GM12878 (cell line): ENCODE measurements around the gene FADS1. TPM values are rescaled to one million over a fixed set of nuclear protein-coding genes. Genes with fewer than 3 reads are reported as not detected.

ENCODE experiments used
- ASH2L ChIP-seq: fragments of 300-600, 200-600 bp; sonication (generic); IDR thresholded peaks from 2 replicates; pipeline ENCODE4 v1.6.1; 2017; ENCODE audit warnings: low read depth, mild to moderate bottlenecking, borderline replicate concordance
- BRCA1 ChIP-seq: IDR thresholded peaks from 2 replicates; pipeline ENCODE4 v1.6.1; 2011; ENCODE audit warnings: low read depth, low read length, improper control_type of control experiment
- EZH2 ChIP-seq: IDR thresholded peaks from 2 replicates; pipeline ENCODE4 v1.6.1; 2012; ENCODE audit warnings: low read depth, mild to moderate bottlenecking, control low read depth, inconsistent platforms, low read length, borderline replicate concordance; ENCODE audit not compliant: control insufficient read depth
- FOS ChIP-seq: IDR thresholded peaks from 3 replicates; pipeline ENCODE4 v1.6.1; 2011; ENCODE audit warnings: borderline replicate concordance; ENCODE audit not compliant: insufficient read length; ENCODE audit errors: extremely low read depth
- IKZF2 ChIP-seq, 2 experiments: fragments of 450-650 bp; IDR thresholded peaks; 2 replicates each; pipeline ENCODE4 v1.6.1; 2017; ENCODE audit warnings: mild to moderate bottlenecking in 2 of 2, moderate library complexity in 2 of 2
- MAX ChIP-seq: IDR thresholded peaks from 2 replicates; pipeline ENCODE4 v1.6.1; 2012; ENCODE audit warnings: low read depth, low read length, improper control_type of control experiment
- MTA3 ChIP-seq: IDR thresholded peaks from 2 replicates; pipeline ENCODE4 v1.6.1; 2012; ENCODE audit warnings: low read length, inconsistent platforms, borderline replicate concordance
- NFYA ChIP-seq: IDR thresholded peaks from 2 replicates; pipeline ENCODE4 v1.6.1; 2011; ENCODE audit warnings: low read depth, mild to moderate bottlenecking, low read length, improper control_type of control experiment, borderline replicate concordance
- NR2C2 ChIP-seq: IDR thresholded peaks from 2 replicates; pipeline ENCODE4 v1.6.1; 2011; ENCODE audit warnings: borderline replicate concordance, low read depth; ENCODE audit not compliant: control insufficient read depth, insufficient read length
- SREBF2 ChIP-seq: IDR thresholded peaks from 2 replicates; pipeline ENCODE4 v1.6.1; 2012; ENCODE audit warnings: mild to moderate bottlenecking, low read length
- TARDBP ChIP-seq: IDR thresholded peaks from 2 replicates; pipeline ENCODE4 v1.6.1; 2016; ENCODE audit warnings: borderline replicate concordance
- ZNF207 ChIP-seq: fragments of 450-650 bp; IDR thresholded peaks from 2 replicates; pipeline ENCODE4 v1.6.1; 2014; ENCODE audit warnings: antibody characterized with exemption, mild to moderate bottlenecking, borderline replicate concordance
- polyA plus RNA-seq, 11 experiments: library from polyadenylated mRNA; depleted of rRNA in 4 of 11; unstranded in 6 of 11; stranded (reverse) in 5 of 11; fragments of >200 nt; fragmentation: Nextera tagmentation in 4 of 11; fragmentation: Illumina TruSeq in 1 of 11; extraction: Ambion mirVana in 4 of 11; extraction: Trizol in 1 of 11; gene quantifications; 1 replicate in 1 of 11; 2 replicates in 10 of 11; pipeline versions ENCODE4 v1.2.1 to v1.2.3, GENCODE V29; 2011 to 2016; ENCODE audit warnings: inconsistent platforms in 2 of 11, missing spikeins in 2 of 11, low read depth in 1 of 11
- total RNA-seq, 4 experiments: library from RNA; depleted of rRNA in 3 of 4; stranded (reverse); fragments of >200 nt in 3 of 4; fragmentation: Illumina TruSeq in 1 of 4; extraction: Trizol in 1 of 4; gene quantifications; 2 replicates each; pipeline versions ENCODE4 v1.2.1 to v1.2.3, GENCODE V29; 2013 to 2021
- TF ChIP-seq, protein P1 (sequence below): fragments of 450-650 bp; IDR thresholded peaks from 2 replicates; pipeline ENCODE4 v1.6.1; 2017; ENCODE audit warnings: borderline replicate concordance
- TF ChIP-seq, protein P2 (sequence below): fragments of 450-650 bp; formaldehyde crosslinking; IDR thresholded peaks from 2 replicates; pipeline ENCODE4 v1.5.0; 2022; ENCODE audit warnings: mild to moderate bottlenecking, missing genetic modification characterization
- TF ChIP-seq, protein P3 (sequence below): fragments of 450-650 bp; IDR thresholded peaks from 2 replicates; pipeline ENCODE4 v1.6.1; 2017; ENCODE audit warnings: mild to moderate bottlenecking, moderate library complexity
- TF ChIP-seq, protein P4 (sequence below): IDR thresholded peaks from 2 replicates; pipeline ENCODE4 v1.6.1; 2012; ENCODE audit warnings: low read depth, low read length, improper control_type of control experiment
- TF ChIP-seq, protein P5 (sequence below): IDR thresholded peaks from 2 replicates; pipeline ENCODE4 v1.6.1; 2011; ENCODE audit warnings: borderline replicate concordance, low read depth, mild to moderate bottlenecking, moderate library complexity, low read length; ENCODE audit not compliant: insufficient read depth, poor library complexity, severe bottlenecking

The FADS1 gene
- total and polyA plus RNA-seq, 10 of the 15 experiments (the other 5 are each of a cell fraction or from before 2014, with no cell fraction given), result 8.8 to 73.9 (median 39.0) TPM

DNA sequence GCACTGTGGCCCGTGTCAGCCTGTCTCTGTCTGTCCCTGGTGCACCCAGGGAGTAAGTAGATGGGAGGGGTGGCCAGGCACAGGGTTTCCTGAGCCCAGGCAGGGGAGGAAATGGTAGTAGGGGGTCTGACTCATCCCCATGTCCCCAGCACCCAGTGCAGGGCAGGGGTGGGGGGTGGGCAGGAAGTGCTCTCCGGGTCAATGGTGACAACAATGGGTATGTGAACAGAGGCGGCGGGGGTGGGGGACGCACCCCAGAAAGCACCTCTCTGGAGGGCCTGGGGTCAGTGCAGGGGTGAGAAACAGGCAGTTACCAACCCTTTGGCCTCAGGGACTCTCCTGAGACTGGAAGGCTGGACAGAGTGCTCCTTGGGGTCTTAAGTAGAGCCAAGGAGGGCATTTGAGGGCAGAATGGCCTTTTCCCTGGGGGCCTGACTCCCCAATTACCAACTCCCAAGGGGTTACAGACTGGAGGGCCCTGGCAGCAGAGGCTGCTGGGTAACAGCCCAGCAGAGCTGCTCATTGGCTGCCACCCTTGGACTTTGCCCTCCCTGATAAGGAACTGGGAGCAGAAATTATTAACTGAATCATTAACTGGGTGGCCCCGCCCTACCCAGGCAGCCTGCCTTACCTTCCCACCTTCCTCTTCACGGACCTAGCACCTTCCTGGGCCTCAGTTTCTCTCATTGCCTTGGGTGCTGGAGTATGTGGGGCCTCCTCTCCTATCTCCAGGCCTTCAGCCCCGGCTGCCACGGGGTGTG, 60.2 kb downstream of the FADS1 start (continued):
- TF ChIP-seq MTA3 (no peak), FOS (no peak), NR2C2 (no peak), IKZF2 (IDR thresholded peaks at IDR 0.05) (peak; percentile 63 to 86; a peak in 3 of 4 replicates), NFYA (no peak), TARDBP (no peak), SREBF2 (no peak), EZH2 (no peak), ASH2L (no peak), BRCA1 (no peak), MAX (no peak), ZNF207 (no peak; the same call in 1 of the 2 replicates)
- TF ChIP-seq, protein P1, sequence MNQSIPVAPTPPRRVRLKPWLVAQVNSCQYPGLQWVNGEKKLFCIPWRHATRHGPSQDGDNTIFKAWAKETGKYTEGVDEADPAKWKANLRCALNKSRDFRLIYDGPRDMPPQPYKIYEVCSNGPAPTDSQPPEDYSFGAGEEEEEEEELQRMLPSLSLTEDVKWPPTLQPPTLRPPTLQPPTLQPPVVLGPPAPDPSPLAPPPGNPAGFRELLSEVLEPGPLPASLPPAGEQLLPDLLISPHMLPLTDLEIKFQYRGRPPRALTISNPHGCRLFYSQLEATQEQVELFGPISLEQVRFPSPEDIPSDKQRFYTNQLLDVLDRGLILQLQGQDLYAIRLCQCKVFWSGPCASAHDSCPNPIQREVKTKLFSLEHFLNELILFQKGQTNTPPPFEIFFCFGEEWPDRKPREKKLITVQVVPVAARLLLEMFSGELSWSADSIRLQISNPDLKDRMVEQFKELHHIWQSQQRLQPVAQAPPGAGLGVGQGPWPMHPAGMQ, result no peak
- TF ChIP-seq, protein P2, sequence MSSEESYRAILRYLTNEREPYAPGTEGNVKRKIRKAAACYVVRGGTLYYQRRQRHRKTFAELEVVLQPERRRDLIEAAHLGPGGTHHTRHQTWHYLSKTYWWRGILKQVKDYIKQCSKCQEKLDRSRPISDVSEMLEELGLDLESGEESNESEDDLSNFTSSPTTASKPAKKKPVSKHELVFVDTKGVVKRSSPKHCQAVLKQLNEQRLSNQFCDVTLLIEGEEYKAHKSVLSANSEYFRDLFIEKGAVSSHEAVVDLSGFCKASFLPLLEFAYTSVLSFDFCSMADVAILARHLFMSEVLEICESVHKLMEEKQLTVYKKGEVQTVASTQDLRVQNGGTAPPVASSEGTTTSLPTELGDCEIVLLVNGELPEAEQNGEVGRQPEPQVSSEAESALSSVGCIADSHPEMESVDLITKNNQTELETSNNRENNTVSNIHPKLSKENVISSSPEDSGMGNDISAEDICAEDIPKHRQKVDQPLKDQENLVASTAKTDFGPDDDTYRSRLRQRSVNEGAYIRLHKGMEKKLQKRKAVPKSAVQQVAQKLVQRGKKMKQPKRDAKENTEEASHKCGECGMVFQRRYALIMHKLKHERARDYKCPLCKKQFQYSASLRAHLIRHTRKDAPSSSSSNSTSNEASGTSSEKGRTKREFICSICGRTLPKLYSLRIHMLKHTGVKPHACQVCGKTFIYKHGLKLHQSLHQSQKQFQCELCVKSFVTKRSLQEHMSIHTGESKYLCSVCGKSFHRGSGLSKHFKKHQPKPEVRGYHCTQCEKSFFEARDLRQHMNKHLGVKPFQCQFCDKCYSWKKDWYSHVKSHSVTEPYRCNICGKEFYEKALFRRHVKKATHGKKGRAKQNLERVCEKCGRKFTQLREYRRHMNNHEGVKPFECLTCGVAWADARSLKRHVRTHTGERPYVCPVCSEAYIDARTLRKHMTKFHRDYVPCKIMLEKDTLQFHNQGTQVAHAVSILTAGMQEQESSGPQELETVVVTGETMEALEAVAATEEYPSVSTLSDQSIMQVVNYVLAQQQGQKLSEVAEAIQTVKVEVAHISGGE (CRISPR knock-in tag), result no peak
- TF ChIP-seq, protein P3, sequence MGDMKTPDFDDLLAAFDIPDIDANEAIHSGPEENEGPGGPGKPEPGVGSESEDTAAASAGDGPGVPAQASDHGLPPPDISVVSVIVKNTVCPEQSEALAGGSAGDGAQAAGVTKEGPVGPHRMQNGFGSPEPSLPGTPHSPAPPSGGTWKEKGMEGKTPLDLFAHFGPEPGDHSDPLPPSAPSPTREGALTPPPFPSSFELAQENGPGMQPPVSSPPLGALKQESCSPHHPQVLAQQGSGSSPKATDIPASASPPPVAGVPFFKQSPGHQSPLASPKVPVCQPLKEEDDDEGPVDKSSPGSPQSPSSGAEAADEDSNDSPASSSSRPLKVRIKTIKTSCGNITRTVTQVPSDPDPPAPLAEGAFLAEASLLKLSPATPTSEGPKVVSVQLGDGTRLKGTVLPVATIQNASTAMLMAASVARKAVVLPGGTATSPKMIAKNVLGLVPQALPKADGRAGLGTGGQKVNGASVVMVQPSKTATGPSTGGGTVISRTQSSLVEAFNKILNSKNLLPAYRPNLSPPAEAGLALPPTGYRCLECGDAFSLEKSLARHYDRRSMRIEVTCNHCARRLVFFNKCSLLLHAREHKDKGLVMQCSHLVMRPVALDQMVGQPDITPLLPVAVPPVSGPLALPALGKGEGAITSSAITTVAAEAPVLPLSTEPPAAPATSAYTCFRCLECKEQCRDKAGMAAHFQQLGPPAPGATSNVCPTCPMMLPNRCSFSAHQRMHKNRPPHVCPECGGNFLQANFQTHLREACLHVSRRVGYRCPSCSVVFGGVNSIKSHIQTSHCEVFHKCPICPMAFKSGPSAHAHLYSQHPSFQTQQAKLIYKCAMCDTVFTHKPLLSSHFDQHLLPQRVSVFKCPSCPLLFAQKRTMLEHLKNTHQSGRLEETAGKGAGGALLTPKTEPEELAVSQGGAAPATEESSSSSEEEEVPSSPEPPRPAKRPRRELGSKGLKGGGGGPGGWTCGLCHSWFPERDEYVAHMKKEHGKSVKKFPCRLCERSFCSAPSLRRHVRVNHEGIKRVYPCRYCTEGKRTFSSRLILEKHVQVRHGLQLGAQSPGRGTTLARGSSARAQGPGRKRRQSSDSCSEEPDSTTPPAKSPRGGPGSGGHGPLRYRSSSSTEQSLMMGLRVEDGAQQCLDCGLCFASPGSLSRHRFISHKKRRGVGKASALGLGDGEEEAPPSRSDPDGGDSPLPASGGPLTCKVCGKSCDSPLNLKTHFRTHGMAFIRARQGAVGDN, result peak; percentile 95
- TF ChIP-seq, protein P4, sequence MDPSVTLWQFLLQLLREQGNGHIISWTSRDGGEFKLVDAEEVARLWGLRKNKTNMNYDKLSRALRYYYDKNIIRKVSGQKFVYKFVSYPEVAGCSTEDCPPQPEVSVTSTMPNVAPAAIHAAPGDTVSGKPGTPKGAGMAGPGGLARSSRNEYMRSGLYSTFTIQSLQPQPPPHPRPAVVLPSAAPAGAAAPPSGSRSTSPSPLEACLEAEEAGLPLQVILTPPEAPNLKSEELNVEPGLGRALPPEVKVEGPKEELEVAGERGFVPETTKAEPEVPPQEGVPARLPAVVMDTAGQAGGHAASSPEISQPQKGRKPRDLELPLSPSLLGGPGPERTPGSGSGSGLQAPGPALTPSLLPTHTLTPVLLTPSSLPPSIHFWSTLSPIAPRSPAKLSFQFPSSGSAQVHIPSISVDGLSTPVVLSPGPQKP, result 0 out of 2 replicates have a peak, but pooled peaks have one; percentile 44
- TF ChIP-seq, protein P5, sequence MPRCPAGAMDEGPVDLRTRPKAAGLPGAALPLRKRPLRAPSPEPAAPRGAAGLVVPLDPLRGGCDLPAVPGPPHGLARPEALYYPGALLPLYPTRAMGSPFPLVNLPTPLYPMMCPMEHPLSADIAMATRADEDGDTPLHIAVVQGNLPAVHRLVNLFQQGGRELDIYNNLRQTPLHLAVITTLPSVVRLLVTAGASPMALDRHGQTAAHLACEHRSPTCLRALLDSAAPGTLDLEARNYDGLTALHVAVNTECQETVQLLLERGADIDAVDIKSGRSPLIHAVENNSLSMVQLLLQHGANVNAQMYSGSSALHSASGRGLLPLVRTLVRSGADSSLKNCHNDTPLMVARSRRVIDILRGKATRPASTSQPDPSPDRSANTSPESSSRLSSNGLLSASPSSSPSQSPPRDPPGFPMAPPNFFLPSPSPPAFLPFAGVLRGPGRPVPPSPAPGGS, result no peak
